Karpas-422 (cell line): ENCODE results near the gene PTH2. TPM values are rescaled to one million over a fixed set of nuclear protein-coding genes. Genes with fewer than 3 reads are reported as not detected.
A peak's percentile ranks its signal among the peaks of the same experiment; 100 is the strongest.

Experiments
- DNase-seq: peaks from one replicate; pipeline ENCODE4 v3.0.0-alpha.2; 2015
- H2AFZ ChIP-seq: fragments of 200-600 bp; sonication (generic); 2 replicates; pipeline ENCODE4 v1.6.1; 2014; ENCODE audit warnings: antibody characterized with exemption, low read length, mixed read lengths
- H3K27ac ChIP-seq: fragments of 200-600 bp; sonication (generic); 2 replicates; pipeline ENCODE4 v1.5.1; 2014; ENCODE audit warnings: mild to moderate bottlenecking, low read length, moderate library complexity
- H3K27me3 ChIP-seq: fragments of 200-600 bp; sonication (generic); 2 replicates; pipeline ENCODE4 v1.6.1; 2014; ENCODE audit warnings: low read length, mixed read lengths
- H3K36me3 ChIP-seq: fragments of 200-600 bp; sonication (generic); 2 replicates; pipeline ENCODE4 v1.6.1; 2014; ENCODE audit warnings: low read length, mixed read lengths; ENCODE audit not compliant: insufficient read depth
- H3K4me1 ChIP-seq: fragments of 200-600 bp; sonication (generic); 2 replicates; pipeline ENCODE4 v1.6.1; 2014; ENCODE audit warnings: mild to moderate bottlenecking, low read length, mixed read lengths
- H3K4me2 ChIP-seq: fragments of 200-600 bp; sonication (generic); 2 replicates; pipeline ENCODE4 v1.6.1; 2014; ENCODE audit warnings: low read length, low read depth, mild to moderate bottlenecking; ENCODE audit not compliant: poor library complexity, severe bottlenecking
- H3K4me3 ChIP-seq: fragments of 200-600 bp; sonication (generic); 2 replicates; pipeline ENCODE4 v1.5.1; 2014; ENCODE audit warnings: mild to moderate bottlenecking, antibody characterized with exemption, low read length, mixed read lengths
- H3K79me2 ChIP-seq: fragments of 200-600 bp; sonication (generic); 2 replicates; pipeline ENCODE4 v1.6.1; 2014; ENCODE audit warnings: mild to moderate bottlenecking, low read length, mixed read lengths
- H3K9ac ChIP-seq: fragments of 200-600 bp; sonication (generic); 2 replicates; pipeline ENCODE4 v1.6.0; 2014; ENCODE audit warnings: low read length
- H3K9me2 ChIP-seq: fragments of 200-600 bp; sonication (generic), shearing (Covaris generic); replicated peaks from 2 replicates; pipeline ENCODE4 v1.6.0; 2014; ENCODE audit warnings: mild to moderate bottlenecking, low read length, moderate library complexity; ENCODE audit not compliant: insufficient read depth
- H3K9me3 ChIP-seq: fragments of 300-700, 200-600 bp; sonication (generic); 2 replicates; pipeline ENCODE4 v1.6.1; 2014; ENCODE audit warnings: low read length, mixed read lengths
- H4K20me1 ChIP-seq: fragments of 200-600 bp; sonication (generic); 2 replicates; pipeline ENCODE4 v1.6.1; 2014; ENCODE audit warnings: mild to moderate bottlenecking, antibody characterized with exemption, low read length, low read depth; ENCODE audit not compliant: insufficient read depth
- total RNA-seq: library from RNA; depleted of rRNA; stranded (reverse); fragments of >200 nt; shearing (Covaris generic); gene quantifications from 2 replicates; pipeline ENCODE4 v1.2.3, GENCODE V29; 2014; ENCODE audit warnings: low replicate concordance

Gene PTH2
- total RNA-seq, 1 experiment from 2014 or later: not detected

- Histone ChIP-seq H3K79me2 (peaks cover 50% of the 10 kb centered on the region), H3K4me3 (peak overlapping the region; percentile 96), H4K20me1 (no peaks in the 10 kb centered on the region), H2AFZ (no peak overlapping the region), H3K27ac (peak overlapping the region; percentile 95), H3K27me3 (no peaks in the 10 kb centered on the region), H3K9me3 (no peaks in the 10 kb centered on the region), H3K4me2 (peak overlapping the region; percentile 99), H3K4me1 (peaks cover 32% of the 10 kb centered on the region), H3K9me2 (no peaks in the 10 kb centered on the region), H3K9ac (peak overlapping the region; percentile 99), H3K36me3 (peaks cover 21% of the 10 kb centered on the region; the same call in 1 of the 2 replicates)
- DNase-seq: peak; percentile 83
These were observed 30.6 kb upstream of the PTH2 start for GRCh38 chr19:49453757-49454240.

DNA sequence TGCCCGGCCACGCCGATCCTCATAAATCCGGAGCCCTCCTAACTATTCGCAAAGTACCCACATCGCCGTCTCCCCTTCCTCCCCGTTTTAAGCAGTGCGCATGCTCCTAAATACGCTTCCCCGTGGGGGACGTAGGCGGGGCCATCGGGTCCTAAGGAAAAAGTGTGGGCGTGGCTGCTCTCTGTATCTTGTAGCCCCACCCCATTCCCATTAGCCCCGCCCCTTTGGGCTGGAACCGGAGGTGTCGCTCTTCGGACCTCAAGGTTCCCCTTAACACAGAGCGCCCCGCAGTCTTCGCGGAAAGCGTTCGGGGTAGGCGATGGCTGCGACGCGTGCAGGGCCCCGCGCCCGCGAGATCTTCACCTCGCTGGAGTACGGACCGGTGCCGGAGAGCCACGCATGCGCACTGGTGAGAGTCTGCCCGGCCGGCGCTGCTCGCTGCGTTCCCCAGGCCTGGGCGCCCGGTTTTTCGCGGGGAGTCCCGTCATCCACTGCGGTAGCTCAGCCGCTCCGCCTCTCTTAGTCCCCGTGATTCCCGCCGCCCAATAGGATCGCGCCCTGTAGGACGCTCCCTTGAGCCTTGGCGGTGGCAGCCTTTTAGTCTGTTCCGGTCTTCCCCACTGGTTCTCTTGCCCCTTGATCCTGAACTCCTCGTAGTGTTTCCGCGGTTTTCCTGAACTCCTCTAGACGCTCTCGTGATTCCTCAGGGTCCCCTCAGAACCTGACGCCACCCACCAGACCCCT lies 29.9 kb upstream of the PTH2 start, which contains the start of gene ALDH16A1:
Gene ALDH16A1 (plus strand): TSS at position 213 of the 744 bp plus-strand sequence. CDS start 107 bp downstream, at position 320.
- H3K9me2 ChIP-seq: no peaks in the 10 kb centered on the region
- DNase-seq: peak; percentile 100
- peaks cover 50% of the 10 kb centered on the region for H3K79me2 ChIP-seq
- no peaks in the 10 kb centered on the region for H4K20me1 ChIP-seq
- H3K9ac ChIP-seq: peak within 1 kb of the TSS; percentile 99
- no peaks in the 10 kb centered on the region for H3K9me3 ChIP-seq
- H3K4me1 ChIP-seq: peaks cover 32% of the 10 kb centered on the region
- peak within 1 kb of the TSS; percentile 95 for H3K27ac ChIP-seq
- peak within 1 kb of the TSS; percentile 38; the same call in 1 of the 2 replicates for H2AFZ ChIP-seq
- peak within 1 kb of the TSS; percentile 99 for H3K4me2 ChIP-seq
- peaks cover 26% of the 10 kb centered on the region; the same call in 1 of the 2 replicates for H3K36me3 ChIP-seq
- no peaks in the 10 kb centered on the region for H3K27me3 ChIP-seq
- H3K4me3 ChIP-seq: peak within 1 kb of the TSS; percentile 96

GRCh38 chr19:49451430-49452181 lies 28.4 kb upstream of the PTH2 start, which contains the start of gene PIH1D1:
PIH1D1 (minus strand) TSS chr19:49451814; CDS start chr19:49451574, 240 bp downstream.
- peaks cover 50% of the 10 kb centered on the region for H3K79me2 ChIP-seq
- H3K27ac ChIP-seq: peak within 1 kb of the TSS; percentile 95
- peak within 1 kb of the TSS; percentile 99 for H3K9ac ChIP-seq
- peak within 1 kb of the TSS; percentile 99 for H3K4me2 ChIP-seq
- peak; percentile 100 for DNase-seq
- no peaks in the 10 kb centered on the region for H3K9me2 ChIP-seq
- H3K4me1 ChIP-seq: peaks cover 41% of the 10 kb centered on the region
- peak within 1 kb of the TSS; percentile 96 for H3K4me3 ChIP-seq
- 0 out of 2 replicates have a peak, but pooled peaks cover 3% of the 10 kb centered on the region for H4K20me1 ChIP-seq
- H3K36me3 ChIP-seq: peaks cover 32% of the 10 kb centered on the region; the same call in 1 of the 2 replicates
- no peaks in the 10 kb centered on the region for H3K27me3 ChIP-seq
- H3K9me3 ChIP-seq: no peaks in the 10 kb centered on the region
- H2AFZ ChIP-seq: peak within 1 kb of the TSS; percentile 56; the same call in 1 of the 2 replicates

GRCh38 chr19:49450405-49450804 lies 27.2 kb upstream of the PTH2 start:
- no peaks in the 10 kb centered on the region for H3K9me3 ChIP-seq
- peaks cover 39% of the 10 kb centered on the region for H3K79me2 ChIP-seq
- H4K20me1 ChIP-seq: 0 out of 2 replicates have a peak, but pooled peaks cover 3% of the 10 kb centered on the region
- no peaks in the 10 kb centered on the region for H3K27me3 ChIP-seq
- DNase-seq: no peak
- peak overlapping the region; percentile 95 for H3K9ac ChIP-seq
- H3K4me2 ChIP-seq: peak overlapping the region; percentile 99
- H3K27ac ChIP-seq: peak overlapping the region; percentile 82; the same call in 1 of the 2 replicates
- peaks cover 42% of the 10 kb centered on the region for H3K4me1 ChIP-seq
- no peaks in the 10 kb centered on the region for H3K9me2 ChIP-seq
- H3K4me3 ChIP-seq: peak overlapping the region; percentile 96
- no peak overlapping the region for H2AFZ ChIP-seq
- H3K36me3 ChIP-seq: peaks cover 26% of the 10 kb centered on the region; the same call in 1 of the 2 replicates

GRCh38 chr19:49448432-49448786 lies 25.2 kb upstream of the PTH2 start:
- peaks cover 31% of the 10 kb centered on the region for H3K4me1 ChIP-seq
- peaks cover 22% of the 10 kb centered on the region for H3K79me2 ChIP-seq
- H3K9me2 ChIP-seq: no peaks in the 10 kb centered on the region
- no peak overlapping the region for H2AFZ ChIP-seq
- no peak overlapping the region for H3K4me3 ChIP-seq
- H3K36me3 ChIP-seq: peaks cover 26% of the 10 kb centered on the region; the same call in 1 of the 2 replicates
- 0 out of 2 replicates have a peak, but pooled peaks cover 3% of the 10 kb centered on the region for H4K20me1 ChIP-seq
- no peak overlapping the region for H3K27ac ChIP-seq
- H3K4me2 ChIP-seq: no peak overlapping the region
- no peak overlapping the region for H3K9ac ChIP-seq
- DNase-seq: no peak
- H3K9me3 ChIP-seq: no peaks in the 10 kb centered on the region
- no peaks in the 10 kb centered on the region for H3K27me3 ChIP-seq

- no peak overlapping the region for H3K9ac ChIP-seq
- H3K79me2 ChIP-seq: peaks cover 22% of the 10 kb centered on the region
- no peaks in the 10 kb centered on the region for H3K27me3 ChIP-seq
- no peak overlapping the region for H3K4me3 ChIP-seq
- H3K9me3 ChIP-seq: no peaks in the 10 kb centered on the region
- H3K4me1 ChIP-seq: peaks cover 35% of the 10 kb centered on the region
- H3K27ac ChIP-seq: no peak overlapping the region
- peak; percentile 97 for DNase-seq
- H3K36me3 ChIP-seq: peaks cover 26% of the 10 kb centered on the region; the same call in 1 of the 2 replicates
- no peaks in the 10 kb centered on the region for H3K9me2 ChIP-seq
- no peak overlapping the region for H2AFZ ChIP-seq
- H3K4me2 ChIP-seq: no peak overlapping the region
- H4K20me1 ChIP-seq: 0 out of 2 replicates have a peak, but pooled peaks cover 3% of the 10 kb centered on the region
These were observed 24.5 kb upstream of the PTH2 start for GRCh38 chr19:49447485-49448431.

- peaks cover 31% of the 10 kb centered on the region for H3K4me1 ChIP-seq
- H3K27me3 ChIP-seq: no peaks in the 10 kb centered on the region
- H3K9ac ChIP-seq: no peak overlapping the region
- no peak overlapping the region for H3K4me2 ChIP-seq
- no peak overlapping the region for H3K4me3 ChIP-seq
- no peak overlapping the region for H2AFZ ChIP-seq
- peaks cover 26% of the 10 kb centered on the region; the same call in 1 of the 2 replicates for H3K36me3 ChIP-seq
- no peak for DNase-seq
- no peaks in the 10 kb centered on the region for H3K9me3 ChIP-seq
- H3K9me2 ChIP-seq: no peaks in the 10 kb centered on the region
- 0 out of 2 replicates have a peak, but pooled peaks cover 3% of the 10 kb centered on the region for H4K20me1 ChIP-seq
- H3K79me2 ChIP-seq: peaks cover 17% of the 10 kb centered on the region
- H3K27ac ChIP-seq: no peak overlapping the region
These were observed 22.8 kb upstream of the PTH2 start for GRCh38 chr19:49445997-49446396.
